Neural crest cell (in vitro differentiated cells): ENCODE measurements around the gene KCNA1. TPM values are rescaled to one million over a fixed set of nuclear protein-coding genes. Genes with fewer than 3 reads are reported as not detected.
A peak's percentile ranks its signal among the peaks of the same experiment; 100 is the strongest.

Experiments
- DNase-seq: peaks from one replicate; pipeline ENCODE4 v3.0.0; 2021; ENCODE audit warnings: low read depth, mixed read lengths, low spot score
- H3K27ac Mint-ChIP-seq: one replicate; pipeline ENCODE4 v1.8.0; 2021; ENCODE audit warnings: mild to moderate bottlenecking, mixed read lengths; ENCODE audit not compliant: unreplicated experiment
- H3K27me3 Mint-ChIP-seq: 2 replicates; pipeline ENCODE4 v1.8.0; 2021; ENCODE audit warnings: low read depth, mild to moderate bottlenecking, mixed read lengths
- H3K36me3 Mint-ChIP-seq: 2 replicates; pipeline ENCODE4 v1.8.0; 2021; ENCODE audit warnings: low read depth, mild to moderate bottlenecking, mixed read lengths
- H3K4me1 Mint-ChIP-seq: 2 replicates; pipeline ENCODE4 v1.8.0; 2021; ENCODE audit warnings: mixed read lengths
- H3K4me3 Mint-ChIP-seq: one replicate; pipeline ENCODE4 v1.8.0; 2021; ENCODE audit warnings: mild to moderate bottlenecking, mixed read lengths
- H3K9me3 Mint-ChIP-seq: 2 replicates; pipeline ENCODE4 v1.8.0; 2021; ENCODE audit warnings: mixed read lengths
- total RNA-seq: library from RNA; stranded (reverse); gene quantifications from 2 replicates; pipeline ENCODE4 v1.2.1, GENCODE V29; 2021
- TF ChIP-seq, protein P1 (sequence below): fragments of 200-600 bp; sonication (generic); conservative IDR thresholded peaks from 2 replicates; pipeline ENCODE4 v1.5.0; 2021; ENCODE audit warnings: antibody characterized with exemption, mild to moderate bottlenecking

KCNA1 gene
- total RNA-seq, 1 donor from 2014 or later, result 0.37 TPM

DNA sequence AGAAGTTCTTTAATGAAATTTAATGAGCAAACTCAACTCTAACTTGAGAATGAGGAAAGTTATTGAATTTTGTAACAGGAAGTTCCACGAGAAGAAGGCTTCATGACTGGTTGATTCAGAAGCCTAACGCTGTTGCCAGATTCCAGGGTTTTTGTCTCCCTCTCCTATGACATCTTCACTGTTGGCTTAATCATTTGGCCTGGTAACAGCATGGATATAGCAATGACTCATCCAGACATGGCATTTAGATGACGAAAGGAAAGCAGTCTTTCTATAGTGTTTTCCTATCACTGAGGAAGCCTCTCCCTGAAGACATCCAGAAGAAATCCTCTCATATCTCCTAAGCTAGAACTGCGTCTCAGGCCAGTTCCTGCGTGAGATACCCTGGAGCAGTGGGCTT is 9.4 kb upstream of the KCNA1 start:
- Mint-ChIP-seq H3K4me3 (no peak overlapping the region), H3K27me3 (peaks cover 65% of the 10 kb centered on the region), H3K27ac (no peak overlapping the region), H3K9me3 (no peaks in the 10 kb centered on the region), H3K4me1 (no peaks in the 10 kb centered on the region), H3K36me3 (no peaks in the 10 kb centered on the region)
- TF ChIP-seq, protein P1, sequence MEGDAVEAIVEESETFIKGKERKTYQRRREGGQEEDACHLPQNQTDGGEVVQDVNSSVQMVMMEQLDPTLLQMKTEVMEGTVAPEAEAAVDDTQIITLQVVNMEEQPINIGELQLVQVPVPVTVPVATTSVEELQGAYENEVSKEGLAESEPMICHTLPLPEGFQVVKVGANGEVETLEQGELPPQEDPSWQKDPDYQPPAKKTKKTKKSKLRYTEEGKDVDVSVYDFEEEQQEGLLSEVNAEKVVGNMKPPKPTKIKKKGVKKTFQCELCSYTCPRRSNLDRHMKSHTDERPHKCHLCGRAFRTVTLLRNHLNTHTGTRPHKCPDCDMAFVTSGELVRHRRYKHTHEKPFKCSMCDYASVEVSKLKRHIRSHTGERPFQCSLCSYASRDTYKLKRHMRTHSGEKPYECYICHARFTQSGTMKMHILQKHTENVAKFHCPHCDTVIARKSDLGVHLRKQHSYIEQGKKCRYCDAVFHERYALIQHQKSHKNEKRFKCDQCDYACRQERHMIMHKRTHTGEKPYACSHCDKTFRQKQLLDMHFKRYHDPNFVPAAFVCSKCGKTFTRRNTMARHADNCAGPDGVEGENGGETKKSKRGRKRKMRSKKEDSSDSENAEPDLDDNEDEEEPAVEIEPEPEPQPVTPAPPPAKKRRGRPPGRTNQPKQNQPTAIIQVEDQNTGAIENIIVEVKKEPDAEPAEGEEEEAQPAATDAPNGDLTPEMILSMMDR, result no peak
- DNase-seq, result no peak

DNA sequence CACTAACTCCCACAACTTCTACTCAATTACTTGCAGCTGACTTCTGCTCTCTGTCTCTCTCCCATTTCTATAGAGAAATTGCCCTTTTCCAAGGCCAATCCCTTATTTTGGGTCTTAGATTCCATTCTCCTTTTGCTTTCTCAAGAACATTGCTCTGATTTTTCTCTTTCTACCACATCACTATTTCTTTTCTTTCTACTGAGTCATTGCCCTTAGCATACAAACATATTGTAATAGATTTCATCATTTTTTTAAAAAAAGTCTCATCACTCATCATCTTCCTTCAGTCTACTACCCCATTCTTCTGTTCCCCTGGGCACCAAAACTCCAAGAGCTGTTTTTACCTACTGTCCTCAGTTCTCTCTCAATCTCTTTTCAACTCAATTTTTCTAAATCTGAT is 4.4 kb upstream of the KCNA1 start:
- H3K27me3 Mint-ChIP-seq, result peaks cover 41% of the 10 kb centered on the region
- no peak overlapping the region for H3K27ac Mint-ChIP-seq
- H3K36me3 Mint-ChIP-seq, result no peaks in the 10 kb centered on the region
- H3K4me1 Mint-ChIP-seq, result peaks cover 11% of the 10 kb centered on the region
- no peak for DNase-seq
- H3K9me3 Mint-ChIP-seq, result no peaks in the 10 kb centered on the region
- TF ChIP-seq, protein P1, result no peak
- H3K4me3 Mint-ChIP-seq, result no peak overlapping the region

DNA sequence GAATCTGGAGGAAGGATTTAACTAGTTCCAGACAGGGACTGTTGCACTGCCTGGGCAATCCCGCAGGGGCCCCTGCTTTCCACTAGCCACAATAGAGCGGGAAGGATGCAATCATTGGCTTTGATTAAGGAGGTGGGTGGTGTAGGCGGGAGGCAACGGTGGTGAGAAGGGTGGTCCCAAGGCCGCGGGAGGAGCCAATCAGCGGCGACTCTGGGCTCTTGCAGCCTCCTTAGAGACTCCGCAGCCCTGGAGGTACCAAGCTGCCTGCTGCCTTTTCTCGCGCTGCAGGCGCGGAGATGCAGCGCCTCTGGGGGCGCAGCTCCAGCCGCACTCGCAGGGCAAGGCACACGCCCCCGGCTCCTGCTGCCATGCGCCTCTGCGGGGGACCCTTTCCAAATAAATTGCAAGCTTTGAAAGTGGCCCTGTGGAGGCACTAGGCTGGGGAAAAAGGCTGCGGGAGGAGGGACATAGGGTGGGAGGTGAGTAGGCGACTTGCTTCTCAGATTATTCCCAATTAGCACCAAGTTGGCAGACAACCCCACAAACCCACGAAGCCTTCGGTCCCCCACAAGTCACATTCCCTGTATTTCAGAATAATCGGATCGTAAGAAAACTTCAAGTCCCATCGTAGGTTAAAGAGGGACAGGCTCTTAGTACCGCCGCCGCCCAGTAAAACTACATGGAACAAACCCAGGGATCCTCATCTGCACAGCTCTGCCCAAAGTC is 858 bp upstream of the KCNA1 start:
- Mint-ChIP-seq H3K9me3 (peaks cover 2% of the 10 kb centered on the region), H3K4me1 (peaks cover 15% of the 10 kb centered on the region), H3K27ac (no peak overlapping the region), H3K36me3 (peaks cover 6% of the 10 kb centered on the region), H3K27me3 (peaks cover 40% of the 10 kb centered on the region), H3K4me3 (peak overlapping the region; percentile 78)
- peak; percentile 57 for DNase-seq
- TF ChIP-seq, protein P1, result peak; percentile 55

GRCh38 chr12:4909410-4909733 is 333 bp upstream of the KCNA1 start:
- TF ChIP-seq, protein P1, result no peak
- H3K4me3 Mint-ChIP-seq, result peak overlapping the region; percentile 78
- peaks cover 2% of the 10 kb centered on the region for H3K9me3 Mint-ChIP-seq
- peaks cover 6% of the 10 kb centered on the region for H3K36me3 Mint-ChIP-seq
- peaks cover 42% of the 10 kb centered on the region for H3K27me3 Mint-ChIP-seq
- peak; percentile 9 for DNase-seq
- no peak overlapping the region for H3K27ac Mint-ChIP-seq
- H3K4me1 Mint-ChIP-seq, result peaks cover 15% of the 10 kb centered on the region

DNA sequence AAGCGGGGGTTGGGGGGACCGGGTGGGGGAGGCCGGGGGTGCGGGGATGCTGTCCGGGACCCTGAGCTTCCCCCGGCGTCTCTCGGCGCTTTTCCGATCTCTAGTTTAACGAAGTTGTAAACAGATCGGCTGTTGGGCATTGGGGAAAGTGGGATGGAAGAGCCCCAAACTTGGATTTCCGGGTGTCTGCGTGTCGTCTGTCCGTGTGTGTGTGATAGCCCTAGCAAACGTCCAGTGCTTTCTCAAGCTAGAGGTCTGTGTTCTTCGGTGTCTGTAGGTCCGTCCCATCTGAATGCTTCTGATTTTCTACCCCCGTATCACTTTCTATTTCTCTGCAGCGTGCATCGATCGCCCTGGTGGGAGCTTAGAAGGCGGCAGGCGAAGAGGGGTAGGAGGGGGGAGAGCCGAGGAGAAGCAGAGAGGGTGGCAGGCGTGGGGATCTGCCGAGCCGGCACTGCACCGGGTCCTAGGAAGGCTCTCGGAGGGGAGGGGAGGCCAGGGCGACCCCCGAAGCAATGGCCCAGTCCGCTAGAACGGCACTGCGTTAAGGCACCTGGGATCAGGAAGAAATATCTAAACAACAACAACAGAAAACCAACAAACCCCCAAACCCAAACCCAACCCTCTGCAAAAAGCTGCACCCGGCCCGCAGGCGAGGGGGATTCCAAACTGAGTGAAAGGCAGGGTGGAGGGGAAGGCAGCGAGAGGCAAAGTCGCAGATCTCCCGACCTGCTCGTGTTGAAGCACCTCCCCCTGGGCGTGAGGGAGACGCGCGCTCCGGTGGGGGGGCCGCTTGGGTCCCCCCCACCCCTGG is 1.0 kb downstream of the KCNA1 start:
- DNase-seq, result no peak
- Mint-ChIP-seq H3K27ac (no peak overlapping the region), H3K4me1 (peaks cover 15% of the 10 kb centered on the region), H3K4me3 (peak overlapping the region; percentile 88), H3K36me3 (peaks cover 6% of the 10 kb centered on the region), H3K9me3 (peaks cover 2% of the 10 kb centered on the region), H3K27me3 (peaks cover 50% of the 10 kb centered on the region)
- TF ChIP-seq, protein P1, result no peak
